ENCODE data around the gene METTL1.

The METTL1 gene

GRCh38 chr12:57767876-57768275, 4.0 kb downstream of the METTL1 start:
- no peak for DNase-seq (ENCODE audit: low read depth in 2 of 2)

- DNase-seq (ENCODE audit: low read depth in 2 of 2): no peak
Measured at GRCh38 chr12:57767305-57767698, 4.6 kb downstream of the METTL1 start.

DNA sequence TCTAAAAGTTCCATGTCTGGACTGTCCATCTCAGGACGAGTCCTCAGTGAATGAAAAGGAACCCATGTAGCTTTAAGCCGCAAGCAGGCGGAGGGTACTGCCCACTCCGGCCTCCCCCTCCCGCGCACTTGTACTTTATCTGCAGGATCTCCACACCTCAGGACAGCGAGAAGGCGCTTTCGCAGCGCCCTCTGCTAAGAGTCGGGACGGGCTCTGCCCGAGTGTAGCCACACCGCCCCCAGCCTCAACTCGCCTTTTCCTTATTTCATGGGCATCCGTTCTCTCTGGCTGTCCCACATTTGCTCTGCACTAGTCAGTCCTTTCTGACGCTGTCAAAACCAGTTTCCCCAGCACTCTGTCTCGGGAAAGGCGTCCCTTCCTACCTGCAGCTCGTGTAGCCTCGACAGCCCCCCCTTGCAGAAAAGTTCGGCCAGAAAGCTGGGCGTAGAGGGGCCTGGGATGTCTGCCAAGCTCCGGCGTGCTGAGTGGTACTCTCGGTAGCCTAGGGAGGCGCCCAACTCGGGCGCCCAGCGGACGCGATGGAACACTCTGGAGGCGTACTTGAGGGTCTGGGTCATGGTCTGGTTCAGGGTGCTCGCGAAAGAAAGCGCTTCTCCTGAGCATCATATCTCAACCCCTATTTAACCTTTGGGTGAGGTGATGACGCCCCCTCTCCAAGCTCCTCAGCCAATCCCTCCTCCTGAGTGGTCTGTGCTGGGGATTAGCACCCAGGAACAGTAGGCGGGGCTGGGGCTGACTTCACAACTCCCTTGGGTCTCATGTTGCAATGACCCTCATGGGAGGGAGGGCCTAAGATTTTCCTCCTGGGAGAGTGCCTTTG, 5.2 kb downstream of the METTL1 start, which contains the start of gene CYP27B1:
Gene CYP27B1, minus strand, starts transcription at position 615 of the 841 bp plus-strand sequence. Its CDS starts 37 bp downstream, at position 578.
- no peak for DNase-seq (ENCODE audit: low read depth in 2 of 2)

DNA sequence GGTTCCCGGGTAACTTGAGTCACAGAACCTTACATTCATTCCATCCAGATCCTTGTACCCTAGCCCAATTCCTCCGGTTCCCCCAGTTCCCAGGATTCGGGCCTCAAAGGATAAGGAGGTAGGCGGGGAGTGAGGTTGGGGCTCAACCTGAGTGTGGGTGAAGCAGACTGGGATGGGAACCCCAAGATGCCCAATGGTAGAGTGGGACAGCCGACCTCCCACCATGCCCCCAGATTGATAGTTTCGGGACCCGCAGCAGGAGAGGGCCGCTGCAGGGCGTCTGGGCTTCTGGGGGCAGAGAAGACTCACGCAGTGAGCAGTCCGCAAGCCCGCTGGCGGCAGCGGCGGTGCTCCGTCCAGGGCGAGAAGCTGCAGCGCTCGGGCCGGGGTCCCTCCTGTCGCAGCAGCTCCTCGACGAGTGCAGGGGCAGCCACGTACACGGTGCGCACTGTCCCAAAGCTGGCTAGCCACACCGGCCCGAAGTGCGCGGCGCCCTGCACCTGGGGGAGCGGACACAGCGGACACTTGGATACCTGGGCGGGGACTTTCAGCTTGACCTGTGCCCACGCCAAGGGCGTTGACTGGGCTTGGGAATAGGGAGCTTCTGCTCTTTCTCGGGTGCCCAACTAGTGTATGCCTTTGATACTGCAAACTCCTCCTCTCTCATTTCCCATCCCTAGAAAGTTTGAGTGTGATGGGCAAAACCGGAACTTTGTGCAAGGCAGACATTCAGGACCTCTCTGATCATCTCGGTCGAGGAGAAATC, 6.0 kb downstream of the METTL1 start:
- no peak for DNase-seq (ENCODE audit: low read depth in 2 of 2)

DNA sequence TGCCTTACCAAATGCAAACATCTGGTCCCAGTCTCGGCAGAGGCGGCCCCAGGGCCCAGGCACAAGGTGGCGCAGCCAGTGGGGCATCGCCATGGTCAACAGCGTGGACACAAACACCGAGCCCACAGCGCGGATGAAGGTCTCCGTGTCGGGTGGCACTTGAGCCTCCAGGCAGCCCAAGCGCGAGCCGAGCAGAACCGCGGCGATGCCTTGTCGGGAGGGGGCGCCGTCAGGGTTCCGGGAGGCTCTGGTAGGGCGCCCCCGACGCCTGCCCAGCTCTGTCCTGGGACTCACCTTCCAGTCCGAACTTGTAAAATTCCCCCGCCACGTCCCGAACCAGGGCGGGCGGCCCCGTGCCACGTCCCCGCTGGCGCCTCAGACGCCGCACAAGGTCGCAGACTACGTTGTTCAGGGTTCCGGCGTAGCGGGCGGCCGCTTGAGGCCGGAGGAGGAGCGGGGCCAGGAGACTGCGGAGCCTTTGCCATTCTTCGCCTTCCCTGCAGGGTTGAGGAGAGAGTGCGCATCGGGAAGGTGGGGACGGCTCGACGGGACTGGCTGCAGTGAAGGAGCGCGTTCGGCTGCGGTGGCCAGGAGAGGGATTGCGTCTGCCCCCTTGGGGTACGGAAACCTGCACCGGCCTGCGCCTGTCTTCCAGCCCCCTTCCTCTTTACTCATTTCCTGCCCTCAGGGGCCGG, 6.8 kb downstream of the METTL1 start:
- DNase-seq (ENCODE audit: low read depth in 2 of 2): peak in 1 of 2 donors; percentile 52

GRCh38 chr12:57764662-57765002, 7.3 kb downstream of the METTL1 start:
- DNase-seq (ENCODE audit: low read depth in 2 of 2): no peak

DNA sequence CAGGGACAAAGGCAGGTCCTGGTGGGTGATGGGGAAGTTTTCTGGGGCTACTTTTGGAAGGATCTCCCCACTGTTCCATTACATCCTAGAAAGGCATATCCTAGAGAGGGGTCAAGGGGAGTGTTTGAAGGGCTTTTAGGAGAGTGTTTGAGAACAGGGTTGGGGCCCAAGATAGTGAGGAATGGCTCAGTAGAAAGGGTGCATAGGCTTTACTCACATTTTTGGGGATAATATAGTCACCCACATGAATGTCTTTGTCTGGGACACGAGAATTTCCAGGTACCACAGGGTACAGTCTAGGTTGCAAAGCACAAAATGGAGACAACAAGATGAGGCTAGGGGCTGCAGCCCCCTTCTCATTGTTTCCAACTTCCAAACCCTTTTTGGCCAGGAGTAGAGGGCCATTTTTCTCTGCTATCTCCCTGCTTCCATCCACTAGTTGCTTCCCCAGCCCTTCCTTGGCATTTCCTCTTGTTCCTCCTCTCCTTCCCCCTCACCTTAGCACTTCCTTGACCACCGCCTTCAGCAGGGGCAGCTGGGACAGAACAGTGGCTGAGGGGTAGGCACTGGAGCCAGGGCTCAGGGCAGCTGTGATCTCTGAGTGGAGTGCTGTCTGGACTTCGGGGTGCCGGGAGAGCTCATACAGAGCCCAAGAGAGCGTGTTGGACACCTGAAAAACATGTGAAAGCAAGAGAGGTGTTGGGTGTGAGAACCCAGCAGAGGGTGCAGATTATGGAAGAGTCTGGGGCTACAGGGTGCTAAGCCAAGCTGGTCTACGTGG, 7.8 kb downstream of the METTL1 start:
- DNase-seq (ENCODE audit: low read depth in 2 of 2): no peak

- no peak for DNase-seq (ENCODE audit: low read depth in 2 of 2)
Measured at GRCh38 chr12:57762463-57762862, 9.4 kb downstream of the METTL1 start.

- no peak for DNase-seq (ENCODE audit: low read depth in 2 of 2)
Measured at GRCh38 chr12:57761391-57761998, 10.4 kb downstream of the METTL1 start.

GRCh38 chr12:57760347-57760982, 11.4 kb downstream of the METTL1 start:
- no peak for DNase-seq (ENCODE audit: low read depth in 2 of 2)

GRCh38 chr12:57759360-57759980, 12.4 kb downstream of the METTL1 start:
- no peak for DNase-seq (ENCODE audit: low read depth in 2 of 2)

DNA sequence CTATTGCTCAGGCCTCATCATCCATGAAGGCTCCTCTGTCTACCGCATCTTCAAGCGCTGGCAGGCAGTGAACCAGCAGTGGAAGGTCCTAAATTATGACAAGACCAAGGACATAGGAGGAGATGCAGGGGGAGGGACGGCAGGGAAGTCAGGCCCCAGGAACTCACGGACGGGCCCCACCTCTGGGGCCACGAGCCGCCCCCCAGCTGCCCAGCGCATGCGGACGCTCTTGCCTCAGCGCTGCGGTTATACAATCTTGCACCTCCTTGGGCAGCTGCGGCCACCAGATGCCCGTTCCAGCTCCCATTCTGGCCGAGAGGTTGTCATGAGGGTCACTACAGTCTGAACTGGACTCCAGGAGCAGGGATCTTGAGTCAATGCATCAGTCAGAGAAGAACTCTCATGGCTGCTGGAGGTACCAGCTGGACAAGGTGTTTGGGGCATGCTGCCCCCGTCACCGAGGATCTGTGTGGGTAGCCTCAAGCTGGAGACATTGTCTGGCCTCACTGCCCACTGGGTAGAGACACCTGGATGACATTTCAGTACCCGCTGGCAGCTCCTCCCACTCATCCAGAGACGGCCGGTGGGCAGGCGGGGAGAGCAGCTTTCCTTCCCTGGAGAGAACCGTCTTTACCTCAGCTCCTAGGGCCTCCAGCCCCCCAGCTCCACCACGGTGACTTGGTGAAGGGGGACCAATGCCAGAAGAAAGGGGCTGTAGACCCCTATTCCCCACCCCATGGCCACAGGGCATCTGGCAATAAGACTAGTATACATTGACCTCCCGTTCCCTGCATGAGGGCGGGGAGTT, 13.1 kb downstream of the METTL1 start:
- no peak for DNase-seq (ENCODE audit: low read depth in 2 of 2)

DNA sequence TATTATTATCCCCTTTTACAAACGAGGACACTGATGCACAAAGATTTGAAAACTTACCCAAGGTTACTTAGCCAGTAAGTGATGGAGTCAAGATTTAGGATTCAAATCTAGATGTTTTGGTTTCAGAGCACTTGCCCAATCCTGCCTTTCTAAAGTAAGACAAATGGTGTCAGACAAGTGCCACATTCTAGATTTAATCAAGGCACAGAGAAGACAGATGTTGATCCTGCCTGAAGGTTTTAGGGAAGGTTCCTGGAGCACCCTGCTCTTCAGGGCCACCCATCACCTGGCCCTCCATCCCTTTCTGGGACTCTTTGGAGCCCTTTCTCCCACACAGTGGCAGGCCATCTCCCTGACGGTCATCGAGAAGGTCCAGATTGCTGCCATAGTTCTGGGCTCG, 14.1 kb downstream of the METTL1 start:
- no peak for DNase-seq (ENCODE audit: low read depth in 2 of 2)

DNA sequence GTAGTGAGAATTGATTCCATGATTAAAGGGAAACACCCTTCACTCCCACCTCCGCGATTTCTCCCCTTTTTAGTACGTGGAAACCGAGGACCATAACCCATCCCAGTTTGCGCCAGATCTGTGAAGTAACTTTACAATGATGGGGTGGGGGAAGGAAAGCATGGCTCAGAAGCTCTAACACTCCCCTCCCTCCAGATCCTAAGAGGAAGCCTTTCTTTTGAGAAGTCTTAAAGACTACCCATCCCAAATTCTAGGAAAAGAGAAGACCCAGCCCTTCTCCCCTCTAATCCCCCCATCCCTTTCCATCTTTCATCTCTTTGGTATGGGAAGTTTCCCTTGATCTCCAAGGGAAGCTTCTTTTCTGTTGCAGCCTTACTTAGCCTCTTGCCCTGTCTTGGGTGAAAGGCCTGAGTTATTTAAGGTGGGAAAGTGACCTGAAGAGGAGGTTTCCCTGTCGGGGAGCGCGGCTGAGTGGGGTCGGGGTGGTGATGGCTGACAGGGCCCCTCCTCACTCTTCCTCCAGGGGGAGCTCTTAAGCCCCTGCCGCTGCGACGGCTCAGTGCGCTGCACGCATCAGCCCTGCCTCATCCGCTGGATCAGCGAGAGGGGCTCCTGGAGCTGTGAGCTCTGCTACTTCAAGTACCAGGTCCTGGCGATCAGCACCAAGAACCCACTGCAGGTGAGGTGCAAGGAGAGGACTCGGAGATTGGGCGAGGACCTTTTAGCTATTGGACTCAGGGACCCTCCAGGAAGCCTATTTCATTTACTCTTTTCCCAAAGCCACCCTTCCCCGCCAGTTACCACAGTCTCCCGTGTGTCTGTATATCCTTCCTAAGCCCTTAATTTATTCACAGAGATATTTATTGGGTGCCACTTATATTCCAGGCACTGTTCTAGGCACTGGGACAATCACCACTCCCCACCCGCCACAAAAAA, 15.2 kb downstream of the METTL1 start:
- peak; percentile 63 to 64 for DNase-seq (ENCODE audit: low read depth in 2 of 2)

DNA sequence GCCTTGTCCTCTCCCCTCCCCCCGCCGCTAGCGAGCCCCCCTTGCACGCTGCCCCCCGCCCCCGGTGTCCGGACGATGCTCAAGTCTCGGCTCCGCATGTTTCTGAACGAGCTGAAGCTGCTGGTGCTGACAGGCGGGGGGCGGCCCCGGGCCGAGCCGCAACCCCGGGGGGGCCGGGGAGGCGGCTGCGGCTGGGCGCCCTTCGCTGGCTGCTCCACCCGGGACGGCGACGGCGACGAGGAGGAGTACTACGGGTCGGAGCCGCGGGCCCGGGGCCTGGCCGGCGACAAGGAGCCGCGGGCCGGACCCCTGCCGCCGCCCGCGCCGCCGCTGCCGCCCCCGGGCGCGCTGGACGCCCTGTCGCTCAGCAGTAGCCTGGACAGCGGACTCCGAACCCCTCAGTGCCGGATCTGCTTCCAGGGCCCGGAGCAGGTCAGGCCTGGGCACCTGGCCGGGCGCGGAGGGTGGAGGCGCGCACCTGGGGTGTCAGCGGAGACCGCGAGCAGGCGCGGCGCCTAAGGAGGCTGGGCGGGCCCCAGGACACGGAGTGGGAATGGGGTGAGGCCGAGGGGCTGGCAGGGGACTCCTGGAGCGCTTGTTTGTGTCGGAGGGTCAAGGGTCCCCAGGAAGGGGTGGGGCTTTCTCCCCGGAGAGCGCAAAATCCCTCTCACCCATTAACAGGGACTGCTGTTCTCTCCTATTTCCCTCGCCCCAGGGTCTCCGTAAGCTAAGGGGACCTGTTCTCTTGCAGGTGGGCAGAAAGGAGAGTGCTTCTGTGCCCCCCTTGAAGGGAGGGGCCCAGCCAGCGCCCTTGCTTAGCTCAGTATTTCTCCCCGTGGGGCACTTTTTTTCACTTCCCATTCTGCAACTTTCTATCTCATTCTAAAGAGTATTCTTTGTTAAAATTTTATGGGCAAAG, 16.2 kb downstream of the METTL1 start:
- DNase-seq (ENCODE audit: low read depth in 2 of 2): no peak

- no peak for DNase-seq (ENCODE audit: low read depth in 2 of 2)
Measured at GRCh38 chr12:57755194-57755453, 16.8 kb downstream of the METTL1 start.

GRCh38 chr12:57754411-57755193, 17.3 kb downstream of the METTL1 start, which contains the start of gene MARCHF9:
Gene MARCHF9, plus strand, starts transcription at chr12:57755103. Its CDS starts 426 bp downstream, at chr12:57755529.
- peak; percentile 75 to 83 for DNase-seq (ENCODE audit: low read depth in 2 of 2)
